Nephron (organoid): ENCODE data around the gene BCL11B.

Experiments used
- H3K27ac Mint-ChIP-seq, 3 experiments: 2 replicates each; pipeline ENCODE4 v1.8.0; 2020; ENCODE audit warnings: mixed read lengths in 3 of 3, mild to moderate bottlenecking in 2 of 3, moderate library complexity in 1 of 3
- H3K27me3 Mint-ChIP-seq: 2 replicates; pipeline ENCODE4 v1.8.0; 2021; ENCODE audit warnings: low read depth, mild to moderate bottlenecking, moderate library complexity, mixed read lengths
- H3K36me3 Mint-ChIP-seq: 2 replicates; pipeline ENCODE4 v1.8.0; 2020; ENCODE audit warnings: low read depth, mixed read lengths
- H3K4me1 Mint-ChIP-seq: 2 replicates; pipeline ENCODE4 v1.8.0; 2020; ENCODE audit warnings: mixed read lengths
- H3K4me3 Mint-ChIP-seq, 3 experiments: 2 replicates each; pipeline ENCODE4 v1.8.0; 2020; ENCODE audit warnings: mild to moderate bottlenecking in 3 of 3, mixed read lengths in 3 of 3, moderate library complexity in 2 of 3
- H3K9me3 Mint-ChIP-seq: 2 replicates; pipeline ENCODE4 v1.8.0; 2020; ENCODE audit warnings: mixed read lengths
- TF ChIP-seq, protein P1 (sequence below), 3 experiments: fragments of 200-600 bp; sonication (generic); IDR thresholded peaks; one replicate each; pipeline ENCODE4 v1.5.0; 2021; ENCODE audit warnings: antibody characterized with exemption in 3 of 3; ENCODE audit not compliant: unreplicated experiment in 3 of 3

BCL11B gene

DNA sequence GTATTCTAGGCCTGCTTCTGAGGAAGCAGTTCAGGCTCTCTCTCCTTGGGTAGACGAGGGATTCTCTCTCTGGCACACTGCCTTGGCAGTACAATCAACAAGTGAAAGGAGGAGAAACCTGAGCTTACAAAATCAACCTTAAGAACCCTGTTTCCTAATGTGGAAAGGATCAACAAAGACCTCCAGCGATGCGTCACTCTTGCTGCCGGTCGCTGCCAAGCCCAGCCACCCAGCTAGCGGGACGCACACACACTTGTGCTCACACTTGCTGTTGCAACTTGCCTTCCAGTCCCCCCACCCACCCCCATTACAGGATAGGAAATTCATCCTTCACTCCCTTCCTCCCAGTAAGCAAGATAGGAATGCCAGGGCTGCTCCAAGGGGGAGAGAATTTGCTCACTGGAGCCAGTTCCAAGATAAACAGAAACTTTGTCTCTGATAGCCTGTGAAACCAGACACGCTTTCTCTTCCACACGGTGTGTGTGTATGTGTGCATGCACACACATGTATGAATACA is 144.3 kb downstream of the BCL11B start:
- TF ChIP-seq, protein P1, sequence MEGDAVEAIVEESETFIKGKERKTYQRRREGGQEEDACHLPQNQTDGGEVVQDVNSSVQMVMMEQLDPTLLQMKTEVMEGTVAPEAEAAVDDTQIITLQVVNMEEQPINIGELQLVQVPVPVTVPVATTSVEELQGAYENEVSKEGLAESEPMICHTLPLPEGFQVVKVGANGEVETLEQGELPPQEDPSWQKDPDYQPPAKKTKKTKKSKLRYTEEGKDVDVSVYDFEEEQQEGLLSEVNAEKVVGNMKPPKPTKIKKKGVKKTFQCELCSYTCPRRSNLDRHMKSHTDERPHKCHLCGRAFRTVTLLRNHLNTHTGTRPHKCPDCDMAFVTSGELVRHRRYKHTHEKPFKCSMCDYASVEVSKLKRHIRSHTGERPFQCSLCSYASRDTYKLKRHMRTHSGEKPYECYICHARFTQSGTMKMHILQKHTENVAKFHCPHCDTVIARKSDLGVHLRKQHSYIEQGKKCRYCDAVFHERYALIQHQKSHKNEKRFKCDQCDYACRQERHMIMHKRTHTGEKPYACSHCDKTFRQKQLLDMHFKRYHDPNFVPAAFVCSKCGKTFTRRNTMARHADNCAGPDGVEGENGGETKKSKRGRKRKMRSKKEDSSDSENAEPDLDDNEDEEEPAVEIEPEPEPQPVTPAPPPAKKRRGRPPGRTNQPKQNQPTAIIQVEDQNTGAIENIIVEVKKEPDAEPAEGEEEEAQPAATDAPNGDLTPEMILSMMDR (IDR thresholded peaks at IDR 0.05; ENCODE audit: unreplicated experiment in 3 of 3) = no peak
- H3K27me3 Mint-ChIP-seq = peaks cover 27% of the 10 kb centered on the region
- peaks cover 41% of the 10 kb centered on the region for H3K4me1 Mint-ChIP-seq
- peak overlapping the region; percentile 46 to 65 (median 64) for H3K27ac Mint-ChIP-seq
- H3K36me3 Mint-ChIP-seq = no peaks in the 10 kb centered on the region
- H3K4me3 Mint-ChIP-seq = peak overlapping the region in 2 of 3 experiments; percentile 8 to 20
- H3K9me3 Mint-ChIP-seq = no peaks in the 10 kb centered on the region

DNA sequence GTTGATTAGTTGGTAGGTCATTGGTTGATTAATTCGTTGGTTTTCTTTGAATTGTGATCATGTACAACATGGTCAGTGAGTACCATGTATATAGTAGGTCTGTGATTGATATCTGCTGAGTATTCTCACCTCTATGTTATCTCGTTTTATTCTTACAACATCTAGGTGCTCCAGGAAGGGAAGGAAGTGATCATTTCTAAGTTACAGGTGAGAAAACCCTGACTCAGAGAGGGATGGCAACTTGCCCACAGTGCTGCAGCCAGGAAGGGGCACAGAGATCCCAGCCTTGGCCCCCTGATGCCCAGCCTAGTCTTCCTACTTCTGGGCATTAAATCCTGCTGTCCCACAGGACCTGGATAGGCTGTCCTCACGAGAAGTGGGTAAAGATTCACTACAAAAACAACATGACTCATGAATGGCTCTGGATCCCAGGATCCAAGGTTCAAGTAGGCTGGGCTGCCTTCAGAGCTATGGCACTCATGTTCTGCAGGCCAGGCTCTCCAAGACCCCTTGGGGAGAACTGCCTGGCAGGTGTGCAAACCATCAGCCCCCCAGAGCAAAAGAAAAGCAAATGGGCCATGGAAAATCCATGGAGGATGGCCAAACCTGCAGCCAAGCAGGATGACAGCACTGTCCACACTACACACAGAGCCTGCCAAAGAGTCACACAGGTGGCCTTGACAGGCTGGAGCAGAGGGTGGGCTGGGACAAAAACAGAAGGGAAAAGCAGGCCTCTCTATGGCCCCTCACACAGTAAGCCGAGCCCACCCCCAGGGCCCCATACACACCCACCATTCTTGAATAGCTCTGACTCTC is 146.2 kb downstream of the BCL11B start:
- TF ChIP-seq, protein P1 (IDR thresholded peaks at IDR 0.05; ENCODE audit: unreplicated experiment in 3 of 3) = no peak
- Mint-ChIP-seq H3K4me3 (no peak overlapping the region), H3K36me3 (no peaks in the 10 kb centered on the region), H3K4me1 (peaks cover 36% of the 10 kb centered on the region), H3K27me3 (peaks cover 31% of the 10 kb centered on the region), H3K27ac (peak overlapping the region in 1 of 3 experiments; percentile 1), H3K9me3 (no peaks in the 10 kb centered on the region)

DNA sequence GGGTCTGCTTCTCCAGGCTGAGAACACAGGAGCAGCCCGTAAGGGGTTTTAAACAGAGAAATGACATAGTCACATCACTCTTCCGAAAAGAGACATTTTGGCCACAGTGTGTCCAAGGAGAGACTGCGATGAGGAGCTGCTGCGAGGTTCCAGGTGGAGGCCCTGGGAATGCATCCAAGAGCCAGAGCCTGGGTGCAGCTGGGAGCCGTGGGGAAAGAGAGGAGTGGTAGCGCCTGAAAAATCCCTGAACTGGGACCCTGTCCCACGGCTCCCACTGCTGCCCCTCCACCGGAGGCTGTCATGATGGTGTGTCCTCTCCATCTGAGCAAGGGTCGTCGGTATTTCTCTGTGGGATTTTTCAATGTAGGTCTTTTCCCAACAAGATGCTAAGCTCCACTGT is 146.9 kb downstream of the BCL11B start:
- H3K27ac Mint-ChIP-seq = peak overlapping the region in 1 of 3 experiments; percentile 13
- no peaks in the 10 kb centered on the region for H3K9me3 Mint-ChIP-seq
- H3K4me3 Mint-ChIP-seq = no peak overlapping the region
- H3K27me3 Mint-ChIP-seq = peaks cover 39% of the 10 kb centered on the region
- no peaks in the 10 kb centered on the region for H3K36me3 Mint-ChIP-seq
- peaks cover 36% of the 10 kb centered on the region for H3K4me1 Mint-ChIP-seq
- TF ChIP-seq, protein P1 (IDR thresholded peaks at IDR 0.05; ENCODE audit: unreplicated experiment in 3 of 3) = no peak

DNA sequence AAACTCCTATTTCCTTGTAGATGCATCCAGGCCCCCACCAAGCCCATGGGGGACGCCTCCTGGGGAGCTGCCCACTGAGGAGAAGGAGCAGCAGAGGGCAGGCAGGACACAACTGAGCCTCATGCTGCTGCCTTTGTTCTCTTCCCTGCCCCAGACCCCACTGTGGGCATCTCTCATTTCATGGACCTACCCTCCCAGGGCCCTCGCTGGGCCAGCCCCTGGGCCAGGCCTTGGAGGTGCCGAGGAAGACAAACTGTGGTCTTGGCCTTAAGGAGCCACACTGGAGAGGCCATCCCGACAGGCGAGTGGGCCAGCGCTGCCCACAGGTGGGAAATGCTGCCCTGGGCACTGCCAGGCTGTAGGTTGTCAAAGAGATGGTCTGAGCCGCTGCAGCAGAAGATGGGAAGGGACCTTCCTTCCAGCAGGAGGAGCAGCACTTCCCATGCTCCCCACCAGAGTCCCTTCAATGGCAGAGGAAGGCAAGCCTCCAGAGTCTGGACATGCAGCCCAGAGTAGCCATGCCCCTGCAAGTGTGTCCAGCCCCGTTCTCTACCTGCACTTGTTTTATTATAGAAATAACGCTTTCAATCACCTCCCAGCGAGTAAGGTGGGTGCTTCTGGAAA is 147.4 kb downstream of the BCL11B start:
- TF ChIP-seq, protein P1 (IDR thresholded peaks at IDR 0.05; ENCODE audit: unreplicated experiment in 3 of 3) = peak in 1 of 3 experiments; percentile 10
- H3K27ac Mint-ChIP-seq = peak overlapping the region in 1 of 3 experiments; percentile 13
- no peaks in the 10 kb centered on the region for H3K9me3 Mint-ChIP-seq
- peaks cover 40% of the 10 kb centered on the region for H3K27me3 Mint-ChIP-seq
- no peak overlapping the region for H3K4me3 Mint-ChIP-seq
- peaks cover 34% of the 10 kb centered on the region for H3K4me1 Mint-ChIP-seq
- no peaks in the 10 kb centered on the region for H3K36me3 Mint-ChIP-seq

DNA sequence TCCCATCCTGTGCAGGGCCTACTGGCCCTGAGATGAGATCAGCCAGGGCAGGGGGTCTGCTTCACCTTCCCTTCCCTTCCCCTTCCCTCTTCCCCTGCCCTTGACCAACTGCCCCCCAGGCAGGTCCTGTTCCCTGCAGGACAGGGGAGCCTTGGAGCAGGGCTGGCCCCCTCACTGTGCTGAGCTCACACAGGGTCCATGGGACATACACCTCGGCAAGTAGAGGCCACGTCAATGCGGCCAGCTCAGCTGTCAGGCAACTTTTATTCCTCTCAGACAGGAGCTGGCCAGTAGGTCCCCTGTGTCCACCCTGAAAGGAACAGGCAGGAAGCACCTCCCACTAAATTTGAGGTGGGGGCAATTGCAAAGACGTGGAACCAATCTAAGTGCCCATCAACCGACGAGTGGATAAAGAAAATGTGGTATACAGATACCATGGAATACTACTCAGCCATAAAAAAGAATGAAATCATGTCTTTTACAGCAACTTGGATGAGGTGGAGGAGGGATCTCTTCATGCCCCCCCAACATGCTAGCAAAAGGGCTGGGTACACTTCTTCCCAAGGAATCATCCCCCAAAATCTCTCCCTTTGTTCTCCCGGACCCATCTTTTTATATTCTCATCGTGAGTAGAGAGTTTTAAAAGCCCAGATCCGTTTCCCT is 148.7 kb downstream of the BCL11B start:
- H3K27me3 Mint-ChIP-seq = peaks cover 47% of the 10 kb centered on the region
- no peak overlapping the region for H3K4me3 Mint-ChIP-seq
- H3K27ac Mint-ChIP-seq = no peak overlapping the region
- H3K9me3 Mint-ChIP-seq = no peaks in the 10 kb centered on the region
- no peaks in the 10 kb centered on the region for H3K36me3 Mint-ChIP-seq
- TF ChIP-seq, protein P1 (IDR thresholded peaks at IDR 0.05; ENCODE audit: unreplicated experiment in 3 of 3) = no peak
- H3K4me1 Mint-ChIP-seq = peaks cover 22% of the 10 kb centered on the region
